Lung (tissue), 12 donors: ENCODE measurements around the gene ARHGAP9. TPM values are rescaled to one million over a fixed set of nuclear protein-coding genes. Genes with fewer than 3 reads are reported as not detected.

Experiments
- ATAC-seq: fragments of 200-7000 bp; cut with Tn5 transposase; one replicate; pipeline ENCODE4 v1.9.1; 2020; ENCODE audit warnings: moderate number of reproducible peaks; ENCODE audit not compliant: insufficient read depth, low FRiP score
- DNase-seq, 3 donors: peaks; one replicate each; pipeline ENCODE4 v3.0.0-alpha.2; 2013 to 2017
- H3K27ac ChIP-seq, 2 donors: one replicate each; pipeline ENCODE4 v1.5.1; 2013; ENCODE audit warnings: mild to moderate bottlenecking in 2 of 2, moderate library complexity in 2 of 2, control low read depth in 1 of 2, inconsistent platforms in 1 of 2, low read depth in 1 of 2, low read length in 1 of 2
- H3K27me3 ChIP-seq, 3 donors: one replicate each; pipeline ENCODE4 v1.5.1; 2013; ENCODE audit warnings: low read length in 2 of 3; ENCODE audit not compliant: control insufficient read depth in 3 of 3, insufficient read depth in 3 of 3
- H3K36me3 ChIP-seq, 4 donors: one replicate each; pipeline ENCODE4 v1.5.1; 2013; ENCODE audit warnings: low read length in 4 of 4, mild to moderate bottlenecking in 1 of 4, moderate library complexity in 1 of 4; ENCODE audit not compliant: control insufficient read depth in 4 of 4, insufficient read depth in 4 of 4
- H3K4me1 ChIP-seq, 5 donors: one replicate each; pipeline ENCODE4 v1.5.1; 2013; ENCODE audit warnings: low read length in 5 of 5, mild to moderate bottlenecking in 2 of 5, moderate library complexity in 1 of 5; ENCODE audit not compliant: control insufficient read depth in 5 of 5, insufficient read depth in 5 of 5
- H3K4me3 ChIP-seq: one replicate; pipeline ENCODE4 v1.5.1; 2013; ENCODE audit warnings: mild to moderate bottlenecking, control low read depth, moderate library complexity
- H3K9ac ChIP-seq, 2 donors: one replicate each; pipeline ENCODE4 v1.5.1; 2013; ENCODE audit warnings: low read length in 2 of 2, control low read depth in 1 of 2; ENCODE audit not compliant: insufficient read depth in 1 of 2
- H3K9me3 ChIP-seq, 4 donors: one replicate each; pipeline ENCODE4 v1.5.1; 2013; ENCODE audit warnings: low read length in 3 of 4, mild to moderate bottlenecking in 1 of 4, moderate library complexity in 1 of 4; ENCODE audit not compliant: control insufficient read depth in 4 of 4, insufficient read depth in 3 of 4
- CTCF ChIP-seq: IDR thresholded peaks from 2 replicates; pipeline ENCODE4 v1.5.1; 2012; ENCODE audit warnings: mild to moderate bottlenecking; ENCODE audit errors: control extremely low read depth, extremely low read depth
- WGBS, 2 donors: extraction: QIAGEN DNeasy Blood & Tissue Kit; methylation state at CpG; one replicate each; pipeline ENCODE4 v1.1.7; 2013; 5-methylcytosine and 5-hydroxymethylcytosine counted together
- polyA plus RNA-seq, 2 donors: library from polyadenylated mRNA; stranded (reverse); fragments of 200-250 nt; gene quantifications; one replicate each; pipeline ENCODE4 v1.2.1, GENCODE V29; 2013
- total RNA-seq, 2 donors: library from RNA; depleted of rRNA in 1 of 2; stranded (reverse); fragments of >200 nt in 1 of 2; gene quantifications; one replicate each; pipeline ENCODE4 v1.2.1, GENCODE V29; 2014 to 2021
- donor health status: control.
- donor health status: control.
- donor health status: Bipolar disorder and iron deficiency.
- donor health status: healthy.
- donor health status: DM: yes; HTN: yes; CAD: no.

Gene ARHGAP9
- total and polyA plus RNA-seq, 4 donors: 14.7 to 62.1 (median 33.1) TPM

GRCh38 chr12:57527184-57527583 lies 47.5 kb upstream of the ARHGAP9 start:
- no peak for DNase-seq
- H3K36me3 ChIP-seq: peaks cover 31 to 65% (median 36%) of the 10 kb centered on the region in 4 donors
- no peak overlapping the region for H3K4me3 ChIP-seq
- WGBS, 2 donors: 83 to 88% methylated on average over 5 of the region's 5 CpGs
- H3K27me3 ChIP-seq: no peaks in the 10 kb centered on the region
- ATAC-seq: no peak
- peaks cover 0 to 17% (median 12%) of the 10 kb centered on the region in 5 donors for H3K4me1 ChIP-seq
- TF ChIP-seq CTCF: no peak
- H3K9ac ChIP-seq: no peak overlapping the region
- H3K9me3 ChIP-seq: no peaks in the 10 kb centered on the region
- no peak overlapping the region for H3K27ac ChIP-seq

GRCh38 chr12:57526477-57527126 lies 46.9 kb upstream of the ARHGAP9 start:
- DNase-seq (no peak), ATAC-seq (no peak)
- H3K4me3 ChIP-seq: no peak overlapping the region
- no peaks in the 10 kb centered on the region for H3K27me3 ChIP-seq
- no peak for TF ChIP-seq CTCF
- WGBS, 2 donors: 89 to 90% methylated on average over 4 of the region's 4 CpGs
- peaks cover 25 to 60% (median 31%) of the 10 kb centered on the region in 4 donors for H3K36me3 ChIP-seq
- no peak overlapping the region for H3K9ac ChIP-seq
- H3K4me1 ChIP-seq: peaks cover 0 to 23% (median 17%) of the 10 kb centered on the region in 5 donors
- no peaks in the 10 kb centered on the region for H3K9me3 ChIP-seq
- no peak overlapping the region for H3K27ac ChIP-seq

- Histone ChIP-seq H3K27ac (no peak overlapping the region), H3K9ac (no peak overlapping the region), H3K27me3 (no peaks in the 10 kb centered on the region), H3K4me1 (peaks cover 0 to 31% (median 20%) of the 10 kb centered on the region in 5 donors), H3K9me3 (no peaks in the 10 kb centered on the region), H3K36me3 (peaks cover 20 to 59% (median 27%) of the 10 kb centered on the region in 4 donors), H3K4me3 (no peak overlapping the region)
- ATAC-seq (no peak), DNase-seq (no peak)
- TF ChIP-seq CTCF: no peak
- WGBS, 2 donors: 89 to 90% methylated on average over 14 to 16 of the region's 16 CpGs
Measured at GRCh38 chr12:57525615-57526383, 46.1 kb upstream of the ARHGAP9 start.
